ENCODE results near the gene MBD5.
"Not testable (repeated sequence)": the region's sequence is repeated elsewhere in the genome, so short reads cannot be mapped to it uniquely, and the experiment has no call there.

Gene MBD5

DNA sequence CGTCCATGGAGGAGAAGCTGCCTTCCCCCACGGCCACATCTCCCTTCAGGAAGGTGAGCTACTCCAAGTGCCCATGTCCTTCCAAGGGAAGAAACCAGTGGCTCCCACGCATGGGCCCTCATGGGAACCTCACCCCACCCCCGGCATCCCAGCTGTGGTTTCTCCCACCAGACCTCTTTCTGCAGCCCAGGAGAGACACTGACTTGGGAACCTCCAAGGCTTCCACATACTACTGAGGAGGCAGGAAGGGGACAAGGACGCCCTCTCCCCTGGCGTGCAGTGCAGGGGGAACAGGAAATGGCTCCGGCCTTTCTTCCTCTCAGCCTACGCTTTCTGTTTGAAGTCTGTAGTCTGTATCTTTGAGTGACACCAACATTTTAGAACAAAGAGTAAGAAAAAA is 519.1 kb downstream of the MBD5 start:
- Histone ChIP-seq H2BK12ac (ENCODE audit: low read length) (no peak overlapping the region), H3K27me3 (ENCODE audit: insufficient read depth, low read length) (no peaks in the 10 kb centered on the region), H3K4ac (ENCODE audit: low read depth, low read length) (no peak overlapping the region), H3K9me3 (ENCODE audit: insufficient read depth, low read depth, low read length) (no peaks in the 10 kb centered on the region), H3K4me1 (ENCODE audit: control insufficient read depth in 1 of 2, insufficient read depth in 2 of 2, low read length in 2 of 2) (no peaks in the 10 kb centered on the region), H3K79me1 (ENCODE audit: low read length) (no peaks in the 10 kb centered on the region), H2BK5ac (ENCODE audit: low read depth, low read length, poor library complexity) (no peak overlapping the region), H2AK5ac (ENCODE audit: low read length) (no peak overlapping the region), H2AFZ (ENCODE audit: insufficient read depth, low read length, poor library complexity) (no peak overlapping the region), H3K27ac (ENCODE audit: low read depth, low read length) (no peak overlapping the region), H2BK120ac (ENCODE audit: insufficient read depth, low read length, poor library complexity) (no peak overlapping the region), H3K4me2 (ENCODE audit: low read length) (no peak overlapping the region), H3K36me3 (ENCODE audit: control insufficient read depth in 1 of 2, insufficient read depth in 2 of 2, low read length in 2 of 2) (no peaks in the 10 kb centered on the region), H3K79me2 (ENCODE audit: control insufficient read depth, insufficient read depth, low read length, poor library complexity) (no peaks in the 10 kb centered on the region), H3K18ac (ENCODE audit: low read length) (no peak overlapping the region), H3K9ac (ENCODE audit: low read length) (no peak overlapping the region), H3K23ac (ENCODE audit: low read length) (no peak overlapping the region), H4K12ac (ENCODE audit: low read depth, low read length) (no peak overlapping the region), H4K91ac (ENCODE audit: low read depth, low read length) (no peak overlapping the region), H3K14ac (ENCODE audit: low read length) (no peak overlapping the region), H3K4me3 (ENCODE audit: low read depth, low read length) (no peak overlapping the region), H4K8ac (ENCODE audit: low read depth, low read length) (no peak overlapping the region)
- no peak for DNase-seq
- WGBS (ENCODE audit: extremely low coverage, insufficient coverage, insufficient read length) = no CpG with 5 or more reads among the region's 8 CpGs

DNA sequence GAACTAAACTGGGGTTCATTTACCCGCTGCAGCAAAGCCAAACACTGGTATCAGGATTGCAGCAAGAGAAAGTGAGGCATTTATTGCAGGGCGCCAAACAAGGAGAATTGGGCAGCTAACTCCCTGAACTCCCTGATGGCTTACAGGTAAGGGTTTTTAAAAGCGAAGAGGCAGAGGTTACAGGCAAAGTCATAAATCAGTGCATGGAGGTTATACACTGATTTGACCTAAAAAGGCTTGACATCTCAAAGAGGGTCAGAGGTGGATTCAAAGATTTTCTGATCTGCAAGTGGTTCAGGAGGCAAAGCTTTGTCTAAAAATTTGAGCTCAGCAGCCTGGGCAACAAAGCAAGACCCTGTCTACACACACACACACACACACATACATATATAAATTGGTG is 520.9 kb downstream of the MBD5 start:
- no peak overlapping the region for H2AFZ ChIP-seq (ENCODE audit: insufficient read depth, low read length, poor library complexity)
- WGBS (ENCODE audit: extremely low coverage, insufficient coverage, insufficient read length) = no CpG with 5 or more reads among the region's 3 CpGs
- no peaks in the 10 kb centered on the region for H3K79me1 ChIP-seq (ENCODE audit: low read length)
- no peak overlapping the region for H3K14ac ChIP-seq (ENCODE audit: low read length)
- no peak overlapping the region for H4K91ac ChIP-seq (ENCODE audit: low read depth, low read length)
- DNase-seq = no peak
- H3K18ac ChIP-seq (ENCODE audit: low read length) = no peak overlapping the region
- H2BK120ac ChIP-seq (ENCODE audit: insufficient read depth, low read length, poor library complexity) = no peak overlapping the region
- no peak overlapping the region for H2BK5ac ChIP-seq (ENCODE audit: low read depth, low read length, poor library complexity)
- H3K27ac ChIP-seq (ENCODE audit: low read depth, low read length) = no peak overlapping the region
- H2BK12ac ChIP-seq (ENCODE audit: low read length) = no peak overlapping the region
- no peaks in the 10 kb centered on the region for H3K79me2 ChIP-seq (ENCODE audit: control insufficient read depth, insufficient read depth, low read length, poor library complexity)
- no peak overlapping the region for H3K4me2 ChIP-seq (ENCODE audit: low read length)
- no peak overlapping the region for H4K12ac ChIP-seq (ENCODE audit: low read depth, low read length)
- H3K27me3 ChIP-seq (ENCODE audit: insufficient read depth, low read length) = no peaks in the 10 kb centered on the region
- no peak overlapping the region for H2AK5ac ChIP-seq (ENCODE audit: low read length)
- H3K4ac ChIP-seq (ENCODE audit: low read depth, low read length) = no peak overlapping the region
- H3K4me3 ChIP-seq (ENCODE audit: low read depth, low read length) = no peak overlapping the region
- no peaks in the 10 kb centered on the region for H3K36me3 ChIP-seq (ENCODE audit: control insufficient read depth in 1 of 2, insufficient read depth in 2 of 2, low read length in 2 of 2)
- no peak overlapping the region for H3K9ac ChIP-seq (ENCODE audit: low read length)
- H3K4me1 ChIP-seq (ENCODE audit: control insufficient read depth in 1 of 2, insufficient read depth in 2 of 2, low read length in 2 of 2) = no peaks in the 10 kb centered on the region
- H4K8ac ChIP-seq (ENCODE audit: low read depth, low read length) = no peak overlapping the region
- no peak overlapping the region for H3K23ac ChIP-seq (ENCODE audit: low read length)
- no peaks in the 10 kb centered on the region for H3K9me3 ChIP-seq (ENCODE audit: insufficient read depth, low read depth, low read length)

DNA sequence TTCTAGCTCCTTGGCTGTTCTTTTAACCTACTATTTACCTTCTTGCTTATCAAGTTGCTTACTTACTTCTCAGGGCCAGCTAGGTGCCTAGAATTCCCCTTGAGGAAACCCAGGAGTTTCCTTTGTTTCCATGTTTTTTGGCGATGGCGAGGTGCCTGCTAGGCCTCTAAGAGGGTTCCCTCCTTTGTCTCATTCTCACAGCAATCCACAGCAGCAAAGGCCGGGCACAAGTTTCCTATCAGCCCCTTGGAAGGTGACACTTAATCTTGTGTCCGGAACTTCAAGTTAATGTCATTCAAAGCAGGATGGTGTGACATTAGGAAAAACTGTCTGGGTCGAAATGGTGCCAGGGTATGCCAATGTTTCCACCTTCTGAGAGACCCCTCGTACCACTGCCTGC is 521.7 kb downstream of the MBD5 start:
- no peak overlapping the region for H4K12ac ChIP-seq (ENCODE audit: low read depth, low read length)
- no peak overlapping the region for H4K91ac ChIP-seq (ENCODE audit: low read depth, low read length)
- no peak overlapping the region for H2BK120ac ChIP-seq (ENCODE audit: insufficient read depth, low read length, poor library complexity)
- H3K36me3 ChIP-seq (ENCODE audit: control insufficient read depth in 1 of 2, insufficient read depth in 2 of 2, low read length in 2 of 2) = no peaks in the 10 kb centered on the region
- H3K18ac ChIP-seq (ENCODE audit: low read length) = no peak overlapping the region
- no peaks in the 10 kb centered on the region for H3K79me1 ChIP-seq (ENCODE audit: low read length)
- no peak overlapping the region for H3K14ac ChIP-seq (ENCODE audit: low read length)
- H3K9ac ChIP-seq (ENCODE audit: low read length) = no peak overlapping the region
- H3K23ac ChIP-seq (ENCODE audit: low read length) = no peak overlapping the region
- no peak overlapping the region for H3K27ac ChIP-seq (ENCODE audit: low read depth, low read length)
- no CpG with 5 or more reads among the region's 6 CpGs for WGBS (ENCODE audit: extremely low coverage, insufficient coverage, insufficient read length)
- no peaks in the 10 kb centered on the region for H3K27me3 ChIP-seq (ENCODE audit: insufficient read depth, low read length)
- H3K4me2 ChIP-seq (ENCODE audit: low read length) = no peak overlapping the region
- no peak for DNase-seq
- no peak overlapping the region for H2AFZ ChIP-seq (ENCODE audit: insufficient read depth, low read length, poor library complexity)
- no peak overlapping the region for H3K4me3 ChIP-seq (ENCODE audit: low read depth, low read length)
- H2BK12ac ChIP-seq (ENCODE audit: low read length) = no peak overlapping the region
- no peaks in the 10 kb centered on the region for H3K4me1 ChIP-seq (ENCODE audit: control insufficient read depth in 1 of 2, insufficient read depth in 2 of 2, low read length in 2 of 2)
- no peak overlapping the region for H3K4ac ChIP-seq (ENCODE audit: low read depth, low read length)
- H2BK5ac ChIP-seq (ENCODE audit: low read depth, low read length, poor library complexity) = no peak overlapping the region
- no peaks in the 10 kb centered on the region for H3K9me3 ChIP-seq (ENCODE audit: insufficient read depth, low read depth, low read length)
- H4K8ac ChIP-seq (ENCODE audit: low read depth, low read length) = no peak overlapping the region
- H3K79me2 ChIP-seq (ENCODE audit: control insufficient read depth, insufficient read depth, low read length, poor library complexity) = no peaks in the 10 kb centered on the region
- H2AK5ac ChIP-seq (ENCODE audit: low read length) = no peak overlapping the region

DNA sequence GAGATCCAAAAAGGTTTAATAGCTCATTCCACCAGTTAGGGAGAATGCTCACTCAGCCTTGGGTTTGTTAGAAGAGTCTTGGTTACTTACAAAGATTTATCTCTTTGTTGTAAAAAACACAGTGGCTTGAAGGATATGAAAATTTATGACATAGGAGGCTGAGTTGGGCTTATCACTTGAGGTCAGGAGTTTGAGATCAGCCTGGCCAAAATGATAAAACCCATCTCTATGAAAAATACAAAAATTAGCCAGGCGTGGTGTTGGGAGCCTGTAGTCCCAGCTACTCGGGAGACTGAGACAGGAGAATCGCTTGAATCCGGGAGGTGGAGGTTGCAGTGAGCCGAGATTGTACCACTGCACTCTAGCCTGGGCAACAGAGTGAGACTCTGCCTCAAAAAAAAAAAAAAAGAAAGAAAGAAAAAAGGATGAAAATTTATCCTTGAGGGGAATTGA is 522.2 kb downstream of the MBD5 start:
- DNase-seq; H2AK5ac ChIP-seq (ENCODE audit: low read length); H3K4me2 ChIP-seq (ENCODE audit: low read length); H3K23ac ChIP-seq (ENCODE audit: low read length); H3K14ac ChIP-seq (ENCODE audit: low read length); H2AFZ ChIP-seq (ENCODE audit: insufficient read depth, low read length, poor library complexity); H3K36me3 ChIP-seq (ENCODE audit: control insufficient read depth in 1 of 2, insufficient read depth in 2 of 2, low read length in 2 of 2); H2BK5ac ChIP-seq (ENCODE audit: low read depth, low read length, poor library complexity); H4K8ac ChIP-seq (ENCODE audit: low read depth, low read length); H3K9ac ChIP-seq (ENCODE audit: low read length); H3K4me3 ChIP-seq (ENCODE audit: low read depth, low read length); H3K18ac ChIP-seq (ENCODE audit: low read length); H3K27ac ChIP-seq (ENCODE audit: low read depth, low read length); H4K12ac ChIP-seq (ENCODE audit: low read depth, low read length); H3K79me2 ChIP-seq (ENCODE audit: control insufficient read depth, insufficient read depth, low read length, poor library complexity); H4K91ac ChIP-seq (ENCODE audit: low read depth, low read length); H2BK12ac ChIP-seq (ENCODE audit: low read length); H2BK120ac ChIP-seq (ENCODE audit: insufficient read depth, low read length, poor library complexity); H3K27me3 ChIP-seq (ENCODE audit: insufficient read depth, low read length); H3K9me3 ChIP-seq (ENCODE audit: insufficient read depth, low read depth, low read length); H3K79me1 ChIP-seq (ENCODE audit: low read length); H3K4ac ChIP-seq (ENCODE audit: low read depth, low read length); H3K4me1 ChIP-seq (ENCODE audit: control insufficient read depth in 1 of 2, insufficient read depth in 2 of 2, low read length in 2 of 2): not testable (repeated sequence)
- WGBS (ENCODE audit: extremely low coverage, insufficient coverage, insufficient read length) = no CpG with 5 or more reads among the region's 5 CpGs
